AG04450 (cell line): ENCODE measurements around the gene REEP3. TPM values are rescaled to one million over a fixed set of nuclear protein-coding genes. Genes with fewer than 3 reads are reported as not detected.

ENCODE experiments used
- CTCF ChIA-PET: fragments of 300-600, 350-600 bp; formaldehyde crosslinking; extraction: SDS; loops from one replicate; lab custom pipeline; 2022; ENCODE audit warnings: antibody characterized with exemption, inconsistent platforms; lab: Charles Lee
- POLR2A ChIA-PET: fragments of 350-600 bp; formaldehyde crosslinking; extraction: SDS; loops from one replicate; lab custom pipeline; 2021; ENCODE audit warnings: antibody characterized with exemption, inconsistent platforms; lab: Yijun Ruan, JAX
- DNase-seq: peaks from one replicate; pipeline ENCODE4 v3.0.0-alpha.2; 2011; ENCODE audit warnings: low read depth, low spot score
- H3K27ac ChIP-seq: one replicate; pipeline ENCODE4 v1.5.1; 2012; ENCODE audit warnings: low read depth, low read length, control low read depth
- H3K27me3 ChIP-seq: one replicate; pipeline ENCODE4 v1.6.0; 2012; ENCODE audit warnings: low read length; ENCODE audit not compliant: control insufficient read depth, insufficient read depth
- H3K4me3 ChIP-seq: 2 replicates; pipeline ENCODE4 v1.5.1; 2011; ENCODE audit warnings: mild to moderate bottlenecking, low read depth, low read length, control low read depth
- H3K9me3 ChIP-seq: 2 replicates; pipeline ENCODE4 v1.5.1; 2012; ENCODE audit warnings: low read length; ENCODE audit not compliant: control insufficient read depth, insufficient read depth
- polyA plus RNA-seq: library from polyadenylated mRNA; depleted of rRNA; stranded (reverse); fragments of >200 nt; gene quantifications from 2 replicates; pipeline ENCODE4 v1.2.3, GENCODE V29; 2011
- TF ChIP-seq, protein P1 (sequence below): IDR thresholded peaks from 2 replicates; pipeline ENCODE4 v1.5.1; 2011; ENCODE audit warnings: low read depth, low read length, control low read depth, inconsistent platforms

Gene REEP3
- polyA plus RNA-seq, 1 experiment, result 36.5 TPM

- H3K27me3 ChIP-seq, result no peaks in the 10 kb centered on the region
- ChIA-PET POLR2A (no interaction called here), CTCF (interaction anchor here (0.8 to 1.1 kb wide), 3 partner anchors 20 to 367 kb away, joined by 3 read pairs; no protein-coding TSS in a partner anchor)
- TF ChIP-seq, protein P1, sequence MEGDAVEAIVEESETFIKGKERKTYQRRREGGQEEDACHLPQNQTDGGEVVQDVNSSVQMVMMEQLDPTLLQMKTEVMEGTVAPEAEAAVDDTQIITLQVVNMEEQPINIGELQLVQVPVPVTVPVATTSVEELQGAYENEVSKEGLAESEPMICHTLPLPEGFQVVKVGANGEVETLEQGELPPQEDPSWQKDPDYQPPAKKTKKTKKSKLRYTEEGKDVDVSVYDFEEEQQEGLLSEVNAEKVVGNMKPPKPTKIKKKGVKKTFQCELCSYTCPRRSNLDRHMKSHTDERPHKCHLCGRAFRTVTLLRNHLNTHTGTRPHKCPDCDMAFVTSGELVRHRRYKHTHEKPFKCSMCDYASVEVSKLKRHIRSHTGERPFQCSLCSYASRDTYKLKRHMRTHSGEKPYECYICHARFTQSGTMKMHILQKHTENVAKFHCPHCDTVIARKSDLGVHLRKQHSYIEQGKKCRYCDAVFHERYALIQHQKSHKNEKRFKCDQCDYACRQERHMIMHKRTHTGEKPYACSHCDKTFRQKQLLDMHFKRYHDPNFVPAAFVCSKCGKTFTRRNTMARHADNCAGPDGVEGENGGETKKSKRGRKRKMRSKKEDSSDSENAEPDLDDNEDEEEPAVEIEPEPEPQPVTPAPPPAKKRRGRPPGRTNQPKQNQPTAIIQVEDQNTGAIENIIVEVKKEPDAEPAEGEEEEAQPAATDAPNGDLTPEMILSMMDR, result no peak
- no peaks in the 10 kb centered on the region for H3K9me3 ChIP-seq
- H3K27ac ChIP-seq, result no peak overlapping the region
- no peak overlapping the region for H3K4me3 ChIP-seq
- DNase-seq, result no peak
These were observed 62.9 kb downstream of the REEP3 start for GRCh38 chr10:63583909-63584724.

- no peak overlapping the region for H3K4me3 ChIP-seq
- DNase-seq, result no peak
- H3K27ac ChIP-seq, result no peak overlapping the region
- no peaks in the 10 kb centered on the region for H3K27me3 ChIP-seq
- CTCF ChIA-PET, result interaction anchor here (0.8 to 1.1 kb wide), 3 partner anchors 19 to 367 kb away, joined by 3 read pairs; no protein-coding TSS in a partner anchor
- POLR2A ChIA-PET, result no interaction called here
- TF ChIP-seq, protein P1, result no peak
- H3K9me3 ChIP-seq, result no peaks in the 10 kb centered on the region
These were observed 63.5 kb downstream of the REEP3 start for GRCh38 chr10:63584725-63585035.

- no peak overlapping the region for H3K4me3 ChIP-seq
- H3K9me3 ChIP-seq, result no peaks in the 10 kb centered on the region
- ChIA-PET CTCF (interaction anchor here (1.0 to 1.5 kb wide), 4 partner anchors 19 to 419 kb away, joined by 3 read pairs; no protein-coding TSS in a partner anchor), POLR2A (no interaction called here)
- TF ChIP-seq, protein P1, result no peak
- no peak overlapping the region for H3K27ac ChIP-seq
- no peak for DNase-seq
- no peaks in the 10 kb centered on the region for H3K27me3 ChIP-seq
These were observed 63.8 kb downstream of the REEP3 start for GRCh38 chr10:63585041-63585440.

DNA sequence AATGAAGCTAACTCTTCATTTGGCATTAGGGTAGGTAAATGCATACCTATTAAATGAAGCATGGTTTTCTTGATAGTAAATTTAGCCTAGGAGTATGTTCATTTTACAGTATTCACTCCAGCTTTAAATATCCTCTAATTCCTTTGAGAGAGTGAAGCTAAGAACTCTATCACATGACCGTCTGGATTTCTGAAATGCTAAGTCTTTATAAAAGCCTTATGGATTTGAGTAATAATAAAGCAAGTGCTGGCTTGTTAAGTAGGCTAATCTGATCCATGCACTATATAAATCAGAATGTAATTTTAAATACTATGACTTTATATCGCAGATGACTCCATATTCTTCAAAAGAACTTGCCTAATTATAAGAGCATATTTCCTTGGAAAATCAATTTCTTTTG is 64.8 kb downstream of the REEP3 start:
- no peak overlapping the region for H3K27ac ChIP-seq
- ChIA-PET CTCF (interaction anchor here (1.1 to 1.5 kb wide), 2 partner anchors 43 to 420 kb away, joined by 3 read pairs; no protein-coding TSS in a partner anchor), POLR2A (no interaction called here)
- no peak overlapping the region for H3K4me3 ChIP-seq
- TF ChIP-seq, protein P1, result no peak
- H3K9me3 ChIP-seq, result no peaks in the 10 kb centered on the region
- DNase-seq, result no peak
- H3K27me3 ChIP-seq, result no peaks in the 10 kb centered on the region

DNA sequence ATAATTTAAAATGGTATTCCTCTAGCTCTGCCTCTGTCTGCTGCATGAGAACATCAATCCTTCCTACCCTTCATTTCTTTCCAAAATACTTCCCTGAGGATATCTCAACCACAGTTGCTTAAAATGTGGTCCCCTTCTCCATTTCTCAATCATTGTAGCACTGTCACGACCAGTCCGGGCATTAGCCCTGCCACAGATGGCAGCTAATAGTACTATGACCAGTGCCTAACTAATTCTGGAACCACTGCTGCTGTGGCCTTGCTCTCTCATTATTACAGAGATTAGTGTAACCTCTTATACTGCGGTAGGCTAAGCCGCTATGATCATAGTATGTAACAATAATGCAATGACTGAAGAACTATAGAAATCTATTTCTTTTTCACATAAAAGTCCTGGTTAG is 66.0 kb downstream of the REEP3 start:
- Histone ChIP-seq H3K4me3 (no peak overlapping the region), H3K9me3 (no peaks in the 10 kb centered on the region), H3K27ac (no peak overlapping the region), H3K27me3 (no peaks in the 10 kb centered on the region)
- CTCF ChIA-PET, result interaction anchor here (1.0 kb wide), 1 partner anchor 370 kb away, joined by 3 read pairs; no protein-coding TSS in a partner anchor
- DNase-seq, result no peak
- POLR2A ChIA-PET, result no interaction called here
- TF ChIP-seq, protein P1, result no peak
